DMS53 treated with DMSO at 0.1 percent for 48 hours (cell line): ENCODE measurements around the gene SCPEP1.
"Not testable (repeated sequence)": the region's sequence is repeated elsewhere in the genome, so short reads cannot be mapped to it uniquely, and the experiment has no call there.

ENCODE experiments used
- DNase-seq: peaks from one replicate; lab custom pipeline; 2025; ENCODE audit not compliant: unreplicated experiment; lab: John Stamatoyannopoulos, UW

The SCPEP1 gene

GRCh38 chr17:56977673-56978395 lies at the start of gene SCPEP1:
Gene SCPEP1, plus strand, starts transcription at chr17:56978131. Its CDS starts 29 bp downstream, at chr17:56978160.
- DNase-seq: peak; percentile 52

- DNase-seq: no peak
These were observed 49.3 kb upstream of the SCPEP1 start for GRCh38 chr17:56928586-56928985.

GRCh38 chr17:56929362-56929969 lies 48.5 kb upstream of the SCPEP1 start:
- DNase-seq: no peak

- no peak for DNase-seq
These were observed 47.1 kb upstream of the SCPEP1 start for GRCh38 chr17:56930739-56931337.

GRCh38 chr17:56933151-56933745 lies 44.7 kb upstream of the SCPEP1 start:
- DNase-seq: no peak

- DNase-seq: no peak
These were observed 44.1 kb upstream of the SCPEP1 start for GRCh38 chr17:56933868-56934267.

GRCh38 chr17:56934280-56934679 lies 43.7 kb upstream of the SCPEP1 start:
- DNase-seq: no peak

GRCh38 chr17:56935461-56935860 lies 42.5 kb upstream of the SCPEP1 start:
- no peak for DNase-seq

- DNase-seq: no peak
These were observed 41.1 kb upstream of the SCPEP1 start for GRCh38 chr17:56936697-56937322.

GRCh38 chr17:56937687-56938086 lies 40.2 kb upstream of the SCPEP1 start:
- DNase-seq: no peak

- not testable (repeated sequence) for DNase-seq
These were observed 39.7 kb upstream of the SCPEP1 start for GRCh38 chr17:56938206-56938605.

- peak; percentile 2 for DNase-seq
These were observed 38.0 kb upstream of the SCPEP1 start for GRCh38 chr17:56939869-56940484.

GRCh38 chr17:56943505-56944125 lies 34.3 kb upstream of the SCPEP1 start:
- DNase-seq: no peak

- no peak for DNase-seq
These were observed 31.9 kb upstream of the SCPEP1 start for GRCh38 chr17:56945938-56946505.

GRCh38 chr17:56947741-56948140 lies 30.2 kb upstream of the SCPEP1 start:
- DNase-seq: no peak

GRCh38 chr17:56948491-56948890 lies 29.4 kb upstream of the SCPEP1 start:
- DNase-seq: no peak

GRCh38 chr17:56949595-56949994 lies 28.3 kb upstream of the SCPEP1 start:
- DNase-seq: no peak

GRCh38 chr17:56956992-56957391 lies 20.9 kb upstream of the SCPEP1 start:
- no peak for DNase-seq

GRCh38 chr17:56960596-56961538 lies 17.1 kb upstream of the SCPEP1 start, which contains the start of gene COIL:
Gene COIL, minus strand, starts transcription at chr17:56961050. Its CDS starts 31 bp downstream, at chr17:56961019.
- DNase-seq: peak; percentile 78
